Activated CD8-positive, alpha-beta memory T cell treated with anti-CD3 and anti-CD28 coated beads for 36 hours (primary cell): ENCODE data around the gene CRKL. TPM values are rescaled to one million over a fixed set of nuclear protein-coding genes. Genes with fewer than 3 reads are reported as not detected.
"Not testable (repeated sequence)": the region's sequence is repeated elsewhere in the genome, so short reads cannot be mapped to it uniquely, and the experiment has no call there.

Source experiments
- CTCF ChIA-PET: fragments of 350-600 bp; sonication (Branson Sonifier 250); formaldehyde crosslinking; loops from one replicate; lab custom pipeline; 2021; ENCODE audit warnings: antibody characterized with exemption; lab: Charles Lee
- POLR2A ChIA-PET: fragments of 350-600 bp; sonication (Branson Sonifier 250); formaldehyde crosslinking; loops from one replicate; lab custom pipeline; 2021; ENCODE audit warnings: antibody characterized with exemption; lab: Charles Lee
- total RNA-seq, 2 experiments: library from RNA; stranded (reverse); gene quantifications; one replicate each; pipeline ENCODE4 v1.2.3, GENCODE V29; 2021

CRKL gene
- total RNA-seq, 2 experiments from 2014 or later, result 85.3 to 86.2 TPM

GRCh38 chr22:20927940-20928572, 10.8 kb downstream of the CRKL start:
- ChIA-PET CTCF (interaction anchor here (1.2 kb wide), 1 partner anchor 33 kb away, joined by 3 read pairs; no protein-coding TSS in a partner anchor), POLR2A (no interaction called here)

- ChIA-PET CTCF (interaction anchor here (1.2 kb wide), 1 partner anchor 33 kb away, joined by 3 read pairs; no protein-coding TSS in a partner anchor), POLR2A (no interaction called here)
Measured at GRCh38 chr22:20928573-20928967, 11.4 kb downstream of the CRKL start.

GRCh38 chr22:20930004-20930403, 12.8 kb downstream of the CRKL start:
- ChIA-PET CTCF (no interaction called here), POLR2A (no interaction called here)

GRCh38 chr22:20930435-20930834, 13.2 kb downstream of the CRKL start:
- CTCF ChIA-PET, POLR2A ChIA-PET: not testable (repeated sequence)

GRCh38 chr22:20931126-20931654, 14.0 kb downstream of the CRKL start:
- POLR2A ChIA-PET, result no interaction called here
- CTCF ChIA-PET, result no interaction called here

- ChIA-PET POLR2A (interaction anchor here (0.6 kb wide), 1 partner anchor 8 kb away, joined by 9 read pairs; no protein-coding TSS in a partner anchor), CTCF (no interaction called here)
Measured at GRCh38 chr22:20933910-20934309, 16.7 kb downstream of the CRKL start.

GRCh38 chr22:20935049-20935448, 17.8 kb downstream of the CRKL start:
- CTCF ChIA-PET, POLR2A ChIA-PET: not testable (repeated sequence)

- CTCF ChIA-PET, POLR2A ChIA-PET: not testable (repeated sequence)
Measured at GRCh38 chr22:20935780-20936539, 18.8 kb downstream of the CRKL start.

GRCh38 chr22:20937031-20937793, 20.0 kb downstream of the CRKL start:
- POLR2A ChIA-PET, result no interaction called here
- CTCF ChIA-PET, result interaction anchor here (0.8 to 1.2 kb wide), 3 partner anchors 15 to 51 kb away, joined by 3 read pairs; no protein-coding TSS in a partner anchor

- ChIA-PET CTCF (interaction anchor here (0.8 to 1.2 kb wide), 3 partner anchors 14 to 52 kb away, joined by 3 read pairs; no protein-coding TSS in a partner anchor), POLR2A (interaction anchor here (0.7 kb wide), 1 partner anchor 21 kb away, joined by 3 read pairs; no protein-coding TSS in a partner anchor)
Measured at GRCh38 chr22:20937794-20938671, 20.8 kb downstream of the CRKL start.

- CTCF ChIA-PET, result interaction anchor here (0.6 to 0.7 kb wide), 2 partner anchors 13 to 17 kb away, joined by 3 read pairs; no protein-coding TSS in a partner anchor
- POLR2A ChIA-PET, result not testable (repeated sequence)
Measured at GRCh38 chr22:20939457-20940185, 22.4 kb downstream of the CRKL start.

- ChIA-PET POLR2A (no interaction called here), CTCF (interaction anchor here (0.6 to 0.7 kb wide), 2 partner anchors 13 to 16 kb away, joined by 3 read pairs; no protein-coding TSS in a partner anchor)
Measured at GRCh38 chr22:20940186-20940651, 23.0 kb downstream of the CRKL start.

GRCh38 chr22:20940904-20941385, 23.7 kb downstream of the CRKL start:
- POLR2A ChIA-PET, result no interaction called here
- CTCF ChIA-PET, result no interaction called here

- POLR2A ChIA-PET, result interaction anchor here (0.6 kb wide), 1 partner anchor 95 kb away, joined by 3 read pairs; no protein-coding TSS in a partner anchor
- CTCF ChIA-PET, result not testable (repeated sequence)
Measured at GRCh38 chr22:20942203-20942902, 25.1 kb downstream of the CRKL start.

- ChIA-PET CTCF (no interaction called here), POLR2A (no interaction called here)
Measured at GRCh38 chr22:20943104-20943933, 26.1 kb downstream of the CRKL start.

- POLR2A ChIA-PET, result no interaction called here
- CTCF ChIA-PET, result no interaction called here
Measured at GRCh38 chr22:20944042-20944441, 26.8 kb downstream of the CRKL start.
